GM19328 (cell line): ENCODE measurements around the gene UGCG.
"Not testable (repeated sequence)": the region's sequence is repeated elsewhere in the genome, so short reads cannot be mapped to it uniquely, and the experiment has no call there.

Experiments used
- ATAC-seq: cut with Tn5 transposase; IDR thresholded peaks from one replicate; pipeline ENCODE4 v1.9.1; 2021; ENCODE audit warnings: mild to moderate bottlenecking, moderate library complexity; ENCODE audit not compliant: unreplicated experiment

UGCG gene

DNA sequence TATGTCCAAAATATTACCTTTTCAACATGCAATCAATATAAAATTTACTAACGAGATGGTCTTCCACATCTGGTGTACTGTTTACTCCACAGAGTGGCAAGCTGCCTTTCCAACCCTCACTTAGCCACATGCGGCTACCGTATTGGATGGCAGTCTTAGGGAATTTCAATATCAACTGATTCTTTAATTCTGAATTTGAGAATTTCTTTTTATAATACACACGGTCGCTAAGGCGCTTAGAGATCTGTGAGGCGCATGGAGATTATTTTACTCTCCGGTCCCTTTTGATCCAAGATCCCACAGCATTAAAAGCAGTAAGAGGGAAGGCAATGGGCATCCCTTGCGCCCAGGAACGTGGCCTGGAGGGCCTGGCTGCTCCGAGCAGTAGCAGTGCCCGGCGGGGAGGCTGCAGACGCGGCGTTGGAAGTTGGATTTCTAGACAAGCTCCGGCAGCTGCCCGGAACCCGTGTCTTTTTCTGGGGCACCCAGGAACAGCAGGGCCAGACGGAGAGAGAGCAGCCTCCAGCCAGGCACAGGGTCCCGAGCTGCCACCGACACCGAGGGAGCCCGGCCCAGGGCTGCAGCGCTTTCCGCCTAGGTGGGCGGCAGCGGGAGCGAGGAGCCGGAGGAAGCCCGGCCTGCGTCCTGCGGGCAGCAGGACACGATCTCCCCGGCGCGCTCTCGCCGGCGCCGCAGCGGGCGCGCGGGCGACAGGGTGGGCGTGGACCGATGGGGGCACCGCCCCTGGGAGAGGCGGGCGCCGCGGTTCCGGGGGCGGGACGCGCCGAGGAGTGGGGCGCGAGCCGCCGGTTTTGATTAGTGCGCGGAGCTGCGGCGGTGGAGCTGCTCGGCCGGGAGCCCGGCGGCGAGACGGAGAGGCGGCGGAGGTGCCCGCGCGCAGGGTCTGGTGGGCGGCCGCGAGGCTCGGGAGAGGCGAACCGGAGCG is at the start of gene UGCG:
Gene UGCG, plus strand, starts transcription at position 819 of the 946 bp plus-strand sequence. CDS start 402 bp downstream, outside the sequence.
- ATAC-seq = peak; percentile 74

DNA sequence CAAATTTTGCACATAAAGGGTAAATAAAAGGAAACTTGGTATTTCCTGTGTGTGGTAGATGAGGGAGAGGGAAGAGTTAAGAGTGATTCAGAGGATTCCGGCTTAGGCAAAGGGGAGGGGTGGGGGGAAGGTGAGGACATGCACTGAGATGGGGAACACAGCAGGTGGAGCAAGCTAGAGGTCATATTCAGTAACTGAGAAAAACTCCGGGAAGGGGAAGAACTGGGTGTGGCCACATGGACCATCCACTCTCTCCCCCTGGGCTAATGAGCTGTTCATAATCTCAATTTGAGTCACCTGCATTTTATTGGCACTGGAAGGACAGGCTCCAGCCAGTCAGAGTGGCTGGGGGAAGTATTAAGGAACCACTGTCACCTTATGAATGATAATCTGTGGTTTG is 45.1 kb upstream of the UGCG start:
- no peak for ATAC-seq

DNA sequence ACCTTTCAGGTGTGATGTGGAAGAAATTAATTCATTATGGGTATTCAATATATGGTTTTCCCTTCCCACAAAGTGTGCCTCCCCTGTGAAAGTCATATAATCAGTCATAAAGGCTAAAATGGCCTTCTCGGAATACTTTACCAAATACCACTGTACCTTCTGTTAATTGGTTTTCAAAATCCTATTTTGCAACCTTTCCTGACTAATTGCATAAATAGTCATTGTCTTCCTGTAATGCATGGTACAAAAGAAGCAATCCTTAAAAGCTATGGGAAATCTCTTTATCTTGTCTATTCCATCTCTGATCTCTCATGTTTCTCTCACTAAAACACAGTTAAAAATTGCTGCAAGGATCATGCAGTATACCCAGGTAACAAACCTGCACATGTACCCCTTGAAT is 44.3 kb upstream of the UGCG start:
- ATAC-seq = no peak

DNA sequence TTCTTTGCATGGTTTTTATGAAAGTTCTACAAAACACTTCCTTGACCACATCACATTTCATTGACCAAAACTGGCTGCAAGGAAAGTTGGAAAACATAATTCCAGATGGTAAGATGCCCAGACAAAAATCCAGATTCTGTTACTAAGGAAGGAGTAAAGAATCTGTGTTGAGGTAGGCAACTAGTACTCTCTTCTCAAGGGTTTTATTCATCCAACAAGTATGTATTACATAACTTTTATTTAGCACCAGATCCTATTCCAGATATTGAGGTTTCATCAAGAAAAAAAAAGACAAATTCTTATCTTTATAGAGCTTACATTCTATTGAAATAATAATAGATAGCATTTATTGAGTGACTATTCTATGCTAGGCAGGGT is 43.2 kb upstream of the UGCG start:
- no peak for ATAC-seq

DNA sequence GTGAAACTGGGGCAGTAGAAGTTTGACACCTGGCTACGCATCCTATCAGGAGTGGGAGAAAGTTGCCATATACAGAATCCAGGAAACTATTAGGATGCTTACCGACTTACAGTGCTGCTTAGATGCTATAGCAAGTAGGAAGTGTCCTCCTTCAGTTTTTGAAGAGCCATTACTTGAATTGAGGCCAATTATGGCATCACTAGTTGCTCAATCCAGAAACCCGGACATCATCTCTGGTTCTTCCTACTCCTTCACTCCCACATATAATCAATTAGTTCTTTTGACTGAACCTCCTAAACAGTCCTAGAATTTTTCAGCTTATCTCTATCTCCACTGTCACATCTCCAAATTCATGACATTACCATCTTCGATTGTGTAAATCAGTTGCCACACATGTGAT is 41.8 kb upstream of the UGCG start:
- no peak for ATAC-seq

DNA sequence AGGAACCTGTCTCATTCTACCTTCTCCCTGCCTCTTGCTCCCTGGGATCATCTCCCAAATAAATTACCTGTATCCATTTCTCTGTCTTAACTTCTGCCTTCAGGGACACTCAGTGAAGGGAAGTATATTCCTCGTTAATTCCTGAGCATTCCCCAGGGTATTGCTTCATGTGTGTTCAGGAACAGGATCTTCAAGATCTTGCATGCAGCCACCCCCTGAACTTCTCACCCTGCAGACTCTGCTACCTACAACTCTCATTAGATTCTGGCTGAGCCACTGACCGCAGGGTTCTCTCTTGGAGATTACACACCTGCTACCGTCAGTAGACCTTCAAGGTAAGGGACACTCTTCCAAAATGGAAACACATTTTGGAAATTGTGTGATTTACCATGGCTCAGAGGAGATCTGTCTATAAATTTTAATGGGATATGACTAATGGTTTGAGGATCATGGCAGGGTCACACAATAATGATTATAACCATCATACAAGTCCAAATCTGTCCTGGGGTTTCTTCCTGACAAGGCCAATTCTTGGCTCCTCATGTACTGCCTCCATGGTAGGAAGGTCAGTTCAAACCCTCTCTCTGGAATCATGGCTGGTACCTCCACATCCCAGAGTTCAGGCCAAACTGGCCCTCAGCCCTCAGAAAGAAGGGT is 38.9 kb upstream of the UGCG start:
- ATAC-seq = no peak

DNA sequence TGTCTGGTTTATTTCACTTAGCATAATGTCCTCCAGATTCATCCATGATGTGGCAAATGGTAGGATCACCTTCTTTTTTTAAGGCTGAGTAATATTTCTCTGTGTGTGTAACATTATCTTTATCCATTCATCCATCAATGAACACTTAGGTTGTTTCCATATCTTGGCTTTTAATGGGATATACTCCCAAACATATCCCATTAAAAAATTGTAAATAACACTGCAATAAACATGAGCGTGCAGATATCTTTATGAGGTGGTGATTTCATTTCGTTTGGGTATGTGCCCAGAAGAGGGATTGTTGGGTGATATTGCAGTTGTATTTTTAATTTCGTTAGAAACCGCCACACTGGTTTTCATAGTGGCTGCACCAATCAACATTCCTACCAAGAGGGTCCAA is 36.2 kb upstream of the UGCG start:
- ATAC-seq = no peak

DNA sequence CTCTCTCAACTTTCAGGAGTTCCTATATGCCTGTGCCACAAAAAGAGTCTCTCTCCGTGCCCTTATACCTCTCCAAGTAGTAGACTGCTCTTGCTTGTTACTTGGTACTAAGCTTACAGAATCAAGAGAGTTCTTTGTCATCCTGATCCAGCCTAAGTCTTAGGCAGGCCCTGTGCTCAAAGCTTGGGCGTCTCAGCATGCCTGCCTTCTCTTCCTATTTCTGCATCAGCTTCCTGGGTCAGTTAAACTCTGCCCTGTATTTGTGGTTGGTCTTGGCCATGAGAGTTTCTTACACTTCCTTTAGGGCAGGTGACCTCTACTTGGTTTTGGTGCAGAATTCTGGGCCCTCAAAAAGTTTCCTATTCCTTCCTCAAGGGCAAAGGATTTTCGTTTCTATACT is 33.0 kb upstream of the UGCG start:
- ATAC-seq = no peak

DNA sequence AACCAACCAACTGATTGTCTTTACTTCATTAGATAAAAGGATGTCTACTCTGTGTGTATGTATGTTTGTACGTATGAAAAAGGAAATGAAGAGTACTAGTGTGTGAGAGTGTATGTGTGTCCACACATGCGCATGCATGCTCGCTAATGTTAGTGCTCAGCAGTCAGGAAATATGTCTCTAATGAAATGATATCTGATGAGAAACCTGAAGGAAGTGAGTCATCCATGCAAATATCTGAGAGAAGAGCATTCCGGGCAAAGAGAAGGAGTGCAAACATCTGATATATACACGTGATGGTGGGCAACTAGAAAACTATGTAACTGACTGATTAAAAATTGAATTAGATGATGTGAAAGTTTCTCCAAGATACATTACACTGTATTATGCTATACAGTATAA is 29.6 kb upstream of the UGCG start:
- no peak for ATAC-seq

DNA sequence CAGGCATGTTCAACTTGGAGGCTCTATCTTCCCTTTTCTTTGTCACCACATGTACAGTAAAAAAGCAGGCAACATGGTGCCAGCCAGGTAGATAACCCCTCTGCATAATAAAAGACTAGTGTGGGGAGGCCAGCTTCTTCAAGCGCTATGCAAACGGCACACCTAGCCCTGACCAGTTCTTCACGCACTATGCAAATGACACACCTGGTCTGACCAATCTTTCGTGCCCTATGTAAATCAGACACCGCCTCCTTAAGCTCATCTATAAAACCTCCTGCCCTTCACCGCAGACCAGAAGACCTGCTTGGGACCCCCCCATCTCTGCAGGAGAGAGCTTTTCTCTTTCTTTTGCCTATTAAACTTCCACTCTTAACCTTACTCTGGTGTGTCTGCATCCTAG is 28.1 kb upstream of the UGCG start:
- ATAC-seq = no peak

DNA sequence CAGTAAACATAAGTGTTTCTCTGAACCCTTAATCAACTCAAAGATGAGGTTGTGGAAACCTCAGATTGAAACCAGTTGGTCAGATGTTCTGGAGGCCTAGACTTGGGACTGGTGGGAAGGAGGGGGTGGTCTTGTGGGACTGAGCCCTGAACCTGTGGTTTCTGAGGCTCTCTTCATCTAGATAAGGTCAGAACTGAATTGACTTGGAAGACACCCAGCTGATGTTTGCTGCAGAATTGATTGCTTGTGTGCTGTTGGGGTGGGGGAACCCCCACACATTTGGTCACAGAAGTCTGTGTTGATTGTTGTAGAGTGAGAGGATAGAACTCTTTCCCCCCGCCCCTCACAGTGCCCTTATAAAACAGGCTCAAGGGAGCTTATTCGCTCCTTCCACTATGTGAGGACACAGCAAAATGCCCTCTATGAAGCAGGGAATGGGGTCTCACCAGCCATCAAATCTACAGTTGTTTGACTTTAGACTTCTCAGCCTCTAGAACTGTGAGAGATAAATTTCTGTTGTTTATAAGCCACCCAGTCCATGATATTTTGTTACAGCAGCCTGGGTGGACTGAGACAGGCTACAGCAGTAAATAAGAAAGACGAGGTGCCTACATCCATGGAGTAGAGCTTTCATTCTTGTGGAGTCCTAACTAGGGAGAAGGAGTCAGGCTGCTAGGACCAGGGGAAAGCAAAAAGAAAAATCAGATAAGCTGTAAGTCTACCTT is 25.7 kb upstream of the UGCG start:
- ATAC-seq = no peak

DNA sequence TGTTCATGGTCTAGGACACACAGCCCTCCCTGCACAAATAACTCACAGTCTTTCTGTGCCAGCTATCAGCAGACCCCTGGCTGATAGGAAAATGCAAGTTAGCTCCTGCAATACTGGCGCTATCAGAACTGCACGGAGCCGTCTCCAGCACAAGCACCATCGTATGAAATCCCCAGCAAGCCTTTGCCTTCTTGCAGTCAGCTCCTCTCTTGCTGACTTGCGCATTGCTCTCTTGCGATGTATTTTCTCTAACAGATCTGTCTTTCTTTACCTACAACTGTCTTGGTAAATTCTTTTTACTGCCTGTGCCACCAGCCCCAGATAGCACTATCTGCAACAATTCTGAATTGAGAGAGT is 25.1 kb upstream of the UGCG start:
- ATAC-seq = no peak

DNA sequence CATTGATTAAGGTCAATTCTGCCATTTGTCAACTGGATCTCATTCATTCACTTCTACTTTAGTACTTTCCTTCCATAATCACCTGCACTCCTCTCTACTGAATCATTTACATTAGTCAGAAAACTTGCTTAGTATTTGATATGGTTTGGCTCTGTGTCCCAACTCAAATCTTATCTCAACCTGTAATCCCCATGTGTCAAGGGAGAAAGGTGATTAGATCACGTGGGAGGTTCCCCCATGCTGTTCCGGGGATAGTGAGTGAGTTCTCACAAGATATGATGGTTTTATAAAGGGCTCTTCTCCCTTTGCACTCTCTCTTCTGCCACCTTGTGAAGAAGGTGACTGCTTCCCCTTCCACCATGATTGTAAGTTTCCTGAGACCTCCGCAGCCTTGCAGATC is 23.7 kb upstream of the UGCG start:
- no peak for ATAC-seq

DNA sequence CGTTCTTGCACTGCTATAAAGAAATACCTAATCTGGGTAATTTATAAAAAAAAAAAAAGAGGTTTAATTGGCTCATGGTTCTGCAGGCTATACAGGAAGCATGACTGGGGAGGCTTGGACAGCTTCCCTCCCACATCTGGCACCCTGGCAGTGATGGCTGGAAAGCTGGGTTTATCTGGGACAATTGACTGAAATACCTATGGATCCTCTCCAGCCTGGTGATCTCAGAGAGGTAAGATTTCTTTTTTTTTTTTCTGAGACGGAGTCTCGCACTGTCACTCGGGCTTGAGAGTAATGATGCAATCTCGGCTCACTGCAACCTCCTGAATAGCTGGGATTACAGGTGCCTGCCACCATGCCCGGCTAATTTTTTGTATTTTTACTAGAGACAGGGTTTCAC is 22.7 kb upstream of the UGCG start:
- no peak for ATAC-seq

DNA sequence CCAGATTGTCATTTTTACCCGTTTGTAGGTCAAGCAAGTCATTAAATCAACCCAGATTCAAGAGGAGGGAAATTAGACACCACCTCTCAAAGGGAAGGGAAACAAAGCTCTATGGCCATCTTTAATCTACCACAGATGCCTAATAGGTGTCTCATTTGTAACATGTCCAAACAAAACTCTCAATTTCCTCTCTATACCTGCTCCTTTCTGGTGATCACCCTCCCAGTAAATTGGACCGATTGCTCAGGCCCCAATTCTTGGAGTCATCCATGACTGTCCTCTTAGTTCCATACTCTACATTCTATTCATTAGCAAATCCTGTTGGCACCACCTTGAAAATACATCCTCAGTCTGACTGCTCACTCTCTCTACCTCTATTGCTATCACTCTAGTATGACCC is 22.1 kb upstream of the UGCG start:
- ATAC-seq = no peak

DNA sequence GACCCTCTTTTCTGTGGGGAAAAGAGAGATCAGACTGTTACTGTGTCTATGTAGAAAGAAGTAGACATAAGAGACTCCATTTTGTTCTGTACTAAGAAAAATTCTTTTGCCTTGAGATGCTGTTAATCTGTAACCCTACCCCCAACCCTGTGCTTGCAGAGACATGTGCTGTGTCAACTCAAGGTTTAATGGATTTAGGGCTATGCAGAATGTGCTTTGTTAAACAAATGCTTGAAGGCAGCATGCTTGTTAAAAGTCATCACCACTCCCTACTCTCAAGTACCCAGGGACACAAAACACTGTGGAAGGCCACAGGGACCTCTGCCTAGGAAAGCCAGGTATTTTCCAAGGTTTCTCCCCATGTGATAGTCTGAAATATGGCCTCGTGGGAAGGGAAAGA is 21.3 kb upstream of the UGCG start:
- not testable (repeated sequence) for ATAC-seq

DNA sequence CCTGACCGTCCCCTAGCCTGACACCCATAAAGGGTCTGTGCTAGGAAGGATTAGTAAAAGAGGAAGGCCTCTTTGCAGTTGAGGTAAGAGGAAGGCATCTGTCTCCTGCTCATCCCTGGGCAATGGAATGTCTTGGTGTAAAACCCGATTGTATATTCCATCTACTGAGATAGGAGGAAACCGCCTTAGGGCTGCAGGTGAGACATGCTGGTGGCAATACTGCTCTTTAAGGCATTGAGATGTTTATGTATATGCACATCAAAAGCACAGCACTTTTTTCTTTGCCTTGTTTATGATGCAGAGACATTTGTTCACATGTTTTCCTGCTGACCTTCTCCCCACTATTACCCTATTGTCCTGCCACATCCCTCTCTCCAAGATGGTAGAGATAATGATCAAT is 20.9 kb upstream of the UGCG start:
- ATAC-seq = not testable (repeated sequence)

DNA sequence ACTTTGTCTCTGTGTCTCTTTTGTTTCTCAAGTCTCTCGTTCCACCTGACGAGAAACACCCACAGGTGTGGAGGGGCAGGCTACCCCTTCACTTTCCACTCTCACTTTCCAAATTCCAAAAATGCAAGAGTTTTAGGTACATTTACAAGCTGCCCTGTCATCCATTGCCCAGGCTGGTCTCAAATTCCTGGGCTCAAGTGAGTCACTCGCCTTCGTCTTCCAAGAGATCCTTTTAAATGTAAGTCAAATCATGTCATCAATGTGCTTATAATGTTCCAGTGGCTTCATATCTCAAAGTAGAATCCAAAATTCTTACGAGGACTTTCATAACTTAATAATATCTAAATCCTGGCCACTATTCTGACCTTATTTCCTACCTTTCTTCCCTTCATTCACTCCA is 20.4 kb upstream of the UGCG start:
- ATAC-seq = no peak

DNA sequence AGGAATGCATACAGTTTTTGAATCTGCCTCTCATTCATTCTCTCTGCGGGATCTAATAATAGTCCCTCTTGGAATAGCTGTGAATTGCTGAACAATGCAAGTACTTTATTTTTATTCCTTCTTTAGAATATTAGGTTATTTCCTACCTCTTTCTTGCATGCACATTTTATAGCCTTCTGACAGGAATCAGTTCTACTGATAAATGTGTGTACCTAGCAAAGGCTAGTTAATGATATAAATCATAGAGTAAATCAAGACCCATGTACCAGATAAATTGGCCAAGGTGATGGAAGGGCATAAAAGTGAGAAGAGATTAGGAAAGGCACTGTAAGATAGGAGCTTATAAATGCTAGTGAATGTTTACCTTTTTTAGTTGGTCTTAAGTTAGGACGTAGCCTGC is 19.2 kb upstream of the UGCG start:
- no peak for ATAC-seq

DNA sequence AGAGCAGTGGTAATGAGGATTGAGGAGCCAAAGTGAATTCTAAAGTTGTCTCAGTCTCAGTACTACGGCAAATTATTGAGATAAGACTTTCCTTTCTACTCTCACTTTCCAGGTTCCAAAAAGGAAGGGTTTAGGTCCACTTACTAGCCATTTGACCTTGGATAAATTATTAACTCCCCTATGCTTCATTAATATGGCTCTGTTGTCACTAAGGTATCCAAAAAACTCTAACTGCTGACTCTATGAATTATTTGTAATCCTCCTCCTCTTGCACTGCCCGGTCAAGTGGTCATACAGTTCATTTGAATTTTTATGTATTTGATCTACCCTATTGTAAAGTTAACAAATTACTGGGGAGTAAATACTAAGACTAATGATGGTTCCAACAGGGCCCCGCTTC is 17.7 kb upstream of the UGCG start:
- no peak for ATAC-seq

DNA sequence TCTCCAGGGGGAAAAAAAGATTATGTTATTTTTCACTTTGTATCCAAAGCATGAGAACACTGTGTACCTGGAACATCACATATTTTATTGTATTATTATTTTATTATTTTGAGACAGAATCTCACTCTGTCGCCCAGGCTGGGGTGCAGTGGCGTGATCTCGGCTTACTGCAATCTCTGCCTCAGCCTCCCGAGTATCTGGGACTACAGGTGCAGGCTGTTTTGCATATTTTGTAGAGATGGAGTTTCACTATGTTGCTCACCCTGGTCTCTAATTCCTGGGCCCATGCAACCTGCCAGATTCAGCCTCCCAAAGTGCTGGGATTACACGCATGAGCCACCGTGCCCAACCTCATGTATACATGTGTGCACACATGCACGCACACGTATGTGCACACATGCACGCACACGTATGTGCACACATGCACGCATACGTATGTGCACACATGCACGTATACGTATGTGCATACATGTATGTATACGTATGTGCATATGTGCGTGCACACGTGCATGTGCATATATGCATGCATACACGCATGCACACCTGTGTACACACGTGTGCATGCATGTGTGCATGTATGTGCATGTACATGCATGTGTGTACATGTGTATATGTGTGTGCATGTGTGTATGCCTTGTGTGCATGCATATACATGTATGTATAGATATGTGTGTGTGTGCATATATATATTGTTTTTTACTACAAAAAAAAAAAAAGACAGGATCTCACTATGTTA is 9.5 kb upstream of the UGCG start:
- no peak for ATAC-seq
